Stomach (tissue), 9 donors: Measurements from ENCODE around the gene WFS1. TPM values are rescaled to one million over a fixed set of nuclear protein-coding genes. Genes with fewer than 3 reads are reported as not detected.

Experiments
- DNase-seq, 2 donors: peaks; one replicate each; pipeline versions ENCODE4 v3.0.0 to v3.0.0-alpha.2; 2013 to 2019
- H3K27ac ChIP-seq, 5 donors: fragments of 200-600 bp in 4 of 5; sonication (generic) in 4 of 5; one replicate each; pipeline ENCODE4 v1.5.1; 2013 to 2019; ENCODE audit warnings: mild to moderate bottlenecking in 1 of 5, moderate library complexity in 1 of 5
- H3K27me3 ChIP-seq, 3 donors: fragments of 200-600 bp; sonication (generic); one replicate each; pipeline ENCODE4 v1.5.1; 2017 to 2019; ENCODE audit warnings: mixed run types in 1 of 3
- H3K36me3 ChIP-seq, 4 donors: fragments of 200-600 bp; sonication (generic); 1 replicate in 3 of 4; 2 replicates in 1 of 4; pipeline ENCODE4 v1.5.1; 2016 to 2019
- H3K4me1 ChIP-seq, 4 donors: fragments of 200-600 bp; sonication (generic); one replicate each; pipeline ENCODE4 v1.5.1; 2016 to 2019
- H3K4me3 ChIP-seq, 4 donors: fragments of 200-600 bp; sonication (generic) in 3 of 4; one replicate each; pipeline ENCODE4 v1.5.1; 2016 to 2019; ENCODE audit warnings: mild to moderate bottlenecking in 1 of 4
- H3K9me3 ChIP-seq, 4 donors: fragments of 200-600 bp; sonication (generic); one replicate each; pipeline ENCODE4 v1.5.1; 2016 to 2019
- CTCF ChIP-seq, 7 experiments: fragments of 450-650 bp in 4 of 7; fragments of 200-600 bp in 3 of 7; sonication (generic) in 3 of 7; IDR thresholded peaks; one replicate each; pipeline ENCODE4 v1.5.1; 2016 to 2019; ENCODE audit warnings: antibody characterized with exemption in 7 of 7, control low read depth in 2 of 7, mild to moderate bottlenecking in 1 of 7
- EP300 ChIP-seq: sonication (generic); formaldehyde crosslinking; IDR thresholded peaks from one replicate; pipeline ENCODE4 v1.6.1; 2017; ENCODE audit warnings: antibody characterized with exemption
- POLR2A ChIP-seq, 4 donors: fragments of 450-650 bp; IDR thresholded peaks; one replicate each; pipeline ENCODE4 v1.6.1; 2016; ENCODE audit warnings: antibody characterized with exemption in 4 of 4, control low read depth in 2 of 4, mild to moderate bottlenecking in 1 of 4, moderate library complexity in 1 of 4
- POLR2AphosphoS5 ChIP-seq, 3 donors: sonication (generic); formaldehyde crosslinking; IDR thresholded peaks; one replicate each; pipeline ENCODE4 v1.6.1; 2016; ENCODE audit warnings: antibody characterized with exemption in 3 of 3
- WGBS, 5 donors: extraction: QIAGEN DNeasy Blood & Tissue Kit in 3 of 5; methylation state at CpG; one replicate each; pipeline versions ENCODE4 v1.1.5 to v1.1.7; 2013 to 2018; 5-methylcytosine and 5-hydroxymethylcytosine counted together
- intact Hi-C: fragments of 100-400 bp; cut with DNase I; formaldehyde crosslinking; loops from one replicate; pipeline ENCODE4 v1.15.1; 2023; ENCODE audit warnings: low total_unique reads
- polyA plus RNA-seq, 3 donors: library from polyadenylated mRNA; stranded (reverse); fragments of 200-250 nt; gene quantifications; one replicate each; pipeline ENCODE4 v1.2.3, GENCODE V29; 2013
- total RNA-seq, 5 donors: library from RNA; depleted of rRNA; stranded (reverse); fragments of >200 nt; gene quantifications; one replicate each; pipeline versions ENCODE4 v1.1.0 to v1.2.3, GENCODE V29; 2014 to 2016
- donor health status: healthy with polysubstance abuse.
- donor health status: Bipolar disorder and iron deficiency.
- donor health status: healthy.

WFS1 gene
- total and polyA plus RNA-seq, 8 donors, result 4.1 to 60.7 (median 15.1) TPM

- peaks cover 0 to 33% (median 0%) of the 10 kb centered on the region in 3 donors for H3K27me3 ChIP-seq
- 47 to 71% (median 56%) methylated on average over 3 of the region's 3 CpGs for WGBS, 5 donors
- intact Hi-C loops, result no loop called here
- DNase-seq, result peak in 1 of 2 donors; percentile 5
- TF ChIP-seq POLR2AphosphoS5 (IDR thresholded peaks at IDR 0.05), result no peak
- no peak for TF ChIP-seq EP300
- TF ChIP-seq CTCF (IDR thresholded peaks at IDR 0.05), result no peak
- no peaks in the 10 kb centered on the region for H3K9me3 ChIP-seq
- H3K4me1 ChIP-seq, result no peaks in the 10 kb centered on the region
- no peak overlapping the region for H3K27ac ChIP-seq
- H3K4me3 ChIP-seq, result no peak overlapping the region
- no peaks in the 10 kb centered on the region for H3K36me3 ChIP-seq
Observed at GRCh38 chr4:6230502-6230785, 39.2 kb upstream of the WFS1 start.

DNA sequence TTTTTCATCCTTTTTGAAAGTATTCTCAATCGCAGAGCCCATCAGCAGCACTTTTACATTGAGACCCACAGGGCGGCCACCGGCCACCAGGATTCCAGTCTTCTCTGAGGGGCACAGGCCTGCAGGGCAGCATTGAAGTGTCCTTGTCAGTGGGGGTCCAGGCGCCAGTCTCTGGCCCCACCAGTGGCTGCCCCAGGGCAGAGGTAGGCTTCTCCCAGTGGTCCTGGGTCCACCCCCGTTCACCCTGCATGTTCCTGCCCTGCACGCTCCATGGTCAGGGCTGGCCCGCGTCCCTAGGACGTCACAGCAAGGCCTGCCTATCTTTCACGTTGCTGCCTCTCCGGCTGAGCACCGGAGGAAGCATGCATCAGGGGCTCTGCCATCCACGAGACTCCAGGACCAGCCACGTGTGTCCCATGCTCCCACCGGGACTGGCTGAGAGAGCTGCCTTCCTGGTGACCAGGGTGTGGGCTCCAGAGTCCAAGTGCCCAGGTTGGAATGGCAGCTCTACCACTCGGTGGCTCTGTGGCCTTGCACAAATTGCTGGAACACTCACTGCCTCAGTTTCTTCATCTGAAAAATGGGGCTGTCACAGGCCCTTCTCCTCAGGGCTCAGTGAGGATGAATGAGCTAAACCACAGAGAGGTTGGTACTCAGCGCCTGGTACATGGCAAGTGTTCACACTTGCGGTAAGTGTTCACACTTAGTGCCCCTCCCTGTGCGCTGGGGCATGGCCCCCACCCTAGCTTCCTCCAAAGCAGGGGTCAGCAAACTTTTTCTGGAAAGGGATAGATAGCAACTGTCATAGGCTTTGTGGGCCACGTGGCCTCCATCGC, 38.6 kb upstream of the WFS1 start:
- H3K36me3 ChIP-seq, result no peaks in the 10 kb centered on the region
- WGBS, 5 donors, result 88 to 91% (median 89%) methylated on average over 14 to 21 of the region's 21 CpGs
- H3K4me3 ChIP-seq, result no peak overlapping the region
- no peaks in the 10 kb centered on the region for H3K9me3 ChIP-seq
- no peak overlapping the region for H3K27ac ChIP-seq
- no peaks in the 10 kb centered on the region for H3K4me1 ChIP-seq
- peak in 1 of 2 donors; percentile 16 for DNase-seq
- intact Hi-C loops, result no loop called here
- TF ChIP-seq POLR2AphosphoS5 (IDR thresholded peaks at IDR 0.05), result no peak
- no peak for TF ChIP-seq CTCF (IDR thresholded peaks at IDR 0.05)
- no peak for TF ChIP-seq EP300
- TF ChIP-seq POLR2A (IDR thresholded peaks at IDR 0.05), result no peak
- H3K27me3 ChIP-seq, result peaks cover 0 to 32% (median 0%) of the 10 kb centered on the region in 3 donors

- Histone ChIP-seq H3K36me3 (no peaks in the 10 kb centered on the region), H3K4me1 (no peaks in the 10 kb centered on the region), H3K9me3 (no peaks in the 10 kb centered on the region), H3K27me3 (peaks cover 0 to 25% (median 0%) of the 10 kb centered on the region in 3 donors), H3K4me3 (no peak overlapping the region), H3K27ac (no peak overlapping the region)
- intact Hi-C loops, result no loop called here
- TF ChIP-seq CTCF (IDR thresholded peaks at IDR 0.05) (no peak), POLR2AphosphoS5 (IDR thresholded peaks at IDR 0.05) (no peak), POLR2A (IDR thresholded peaks at IDR 0.05) (no peak), EP300 (no peak)
- 68 to 79% (median 73%) methylated on average over 7 of the region's 7 CpGs for WGBS, 5 donors
- no peak for DNase-seq
Observed at GRCh38 chr4:6231663-6232165, 37.9 kb upstream of the WFS1 start.

DNA sequence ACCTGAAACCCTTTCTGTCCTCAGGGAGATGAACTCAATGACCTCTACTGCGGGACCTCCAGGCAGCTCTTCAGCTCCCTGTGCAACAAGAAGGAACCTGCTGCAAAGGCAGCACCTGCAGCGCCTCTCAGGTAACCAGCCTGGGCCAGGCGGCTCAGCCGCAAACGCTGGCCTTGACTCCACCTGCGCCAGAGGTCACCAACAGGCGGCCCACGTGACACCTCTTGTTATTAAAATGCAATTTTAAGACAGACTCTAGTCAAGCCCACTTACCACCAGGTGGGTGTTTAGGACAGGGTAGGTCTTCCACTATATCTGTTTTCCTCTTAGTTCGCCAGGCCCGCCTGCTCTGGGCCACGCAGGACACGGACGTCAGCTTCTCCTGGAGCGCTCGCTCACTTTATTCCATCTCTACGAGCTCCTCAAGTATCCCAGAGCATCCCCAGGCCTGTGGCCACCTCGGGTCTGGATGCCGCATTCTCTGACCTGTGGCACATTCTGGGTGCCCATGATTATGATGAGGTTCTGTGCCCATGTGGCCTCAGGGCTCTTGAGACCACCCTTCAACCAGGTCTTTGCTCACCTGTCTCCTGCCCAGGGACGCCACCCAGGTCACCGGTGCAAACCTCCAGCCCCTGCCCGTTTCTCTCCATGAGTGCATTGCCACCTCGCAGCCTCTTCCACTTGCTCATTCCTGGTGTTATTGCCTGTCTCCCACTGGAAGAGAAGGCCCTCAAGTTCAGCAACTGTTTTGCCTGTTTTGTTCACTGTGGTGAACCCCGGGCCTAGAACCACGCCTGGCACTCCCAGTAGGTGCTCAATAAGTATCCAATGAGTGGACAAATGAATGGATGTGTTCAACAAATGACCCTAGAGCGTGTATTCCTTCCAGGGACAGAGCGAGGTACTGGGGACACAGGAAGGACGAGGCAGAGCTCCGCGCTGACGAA, 36.5 kb upstream of the WFS1 start:
- peak in 1 of 2 donors; percentile 13 for DNase-seq

More for the DNA sequence above, 36.5 kb upstream of the WFS1 start:
- H3K9me3 ChIP-seq, result no peaks in the 10 kb centered on the region
- intact Hi-C loops, result no loop called here
- no peak for TF ChIP-seq POLR2A (IDR thresholded peaks at IDR 0.05)
- no peak for TF ChIP-seq CTCF (IDR thresholded peaks at IDR 0.05)
- TF ChIP-seq POLR2AphosphoS5 (IDR thresholded peaks at IDR 0.05), result no peak
- no peak for TF ChIP-seq EP300
- WGBS, 5 donors, result 80 to 84% (median 83%) methylated on average over 30 of the region's 30 CpGs
- no peaks in the 10 kb centered on the region for H3K4me1 ChIP-seq
- peaks cover 0 to 16% (median 0%) of the 10 kb centered on the region in 3 donors for H3K27me3 ChIP-seq
- H3K27ac ChIP-seq, result no peak overlapping the region
- H3K36me3 ChIP-seq, result no peaks in the 10 kb centered on the region
- no peak overlapping the region for H3K4me3 ChIP-seq
